Body of pancreas (tissue), 4 donors: ENCODE results near the gene NEB.

ENCODE experiments used
- POLR2A ChIP-seq, 3 donors: fragments of 450-650 bp; IDR thresholded peaks; one replicate each; pipeline ENCODE4 v1.6.1; 2016; ENCODE audit warnings: antibody characterized with exemption in 3 of 3, mild to moderate bottlenecking in 2 of 3
- TF ChIP-seq, protein P1 (sequence below), 7 experiments: fragments of 450-650 bp in 4 of 7; fragments of 200-600 bp in 3 of 7; sonication (generic) in 3 of 7; IDR thresholded peaks; one replicate each; pipeline ENCODE4 v1.5.1; 2016 to 2019; ENCODE audit warnings: antibody characterized with exemption in 7 of 7

DNA sequence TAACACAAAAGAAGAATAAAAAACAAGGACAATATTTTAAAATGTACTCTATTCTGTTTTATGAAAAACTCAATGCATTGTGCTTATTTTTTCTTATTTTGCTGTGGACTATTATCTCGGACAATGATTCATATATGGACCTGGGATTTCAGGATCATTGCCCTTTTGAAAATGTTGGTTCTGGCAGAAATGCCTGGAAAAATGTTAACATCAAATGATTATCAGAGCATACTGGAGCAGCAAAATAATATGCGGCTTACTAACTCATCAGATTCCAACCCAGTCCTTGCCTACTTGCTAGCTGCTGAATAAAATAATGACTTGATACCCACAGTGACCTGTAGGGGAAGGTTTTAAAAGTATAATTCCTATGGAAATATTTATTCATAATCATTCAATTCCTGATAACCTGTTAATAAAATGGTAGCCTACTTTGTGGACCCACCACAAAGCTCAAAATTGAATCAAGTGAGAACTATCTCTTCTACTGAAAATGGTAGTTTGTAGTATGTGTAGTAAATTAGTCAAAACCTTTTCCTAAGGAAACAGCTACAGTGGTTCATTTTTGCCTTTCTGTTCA, 117.4 kb downstream of the NEB start:
- no peak for TF ChIP-seq POLR2A (IDR thresholded peaks at IDR 0.05)
- TF ChIP-seq, protein P1, sequence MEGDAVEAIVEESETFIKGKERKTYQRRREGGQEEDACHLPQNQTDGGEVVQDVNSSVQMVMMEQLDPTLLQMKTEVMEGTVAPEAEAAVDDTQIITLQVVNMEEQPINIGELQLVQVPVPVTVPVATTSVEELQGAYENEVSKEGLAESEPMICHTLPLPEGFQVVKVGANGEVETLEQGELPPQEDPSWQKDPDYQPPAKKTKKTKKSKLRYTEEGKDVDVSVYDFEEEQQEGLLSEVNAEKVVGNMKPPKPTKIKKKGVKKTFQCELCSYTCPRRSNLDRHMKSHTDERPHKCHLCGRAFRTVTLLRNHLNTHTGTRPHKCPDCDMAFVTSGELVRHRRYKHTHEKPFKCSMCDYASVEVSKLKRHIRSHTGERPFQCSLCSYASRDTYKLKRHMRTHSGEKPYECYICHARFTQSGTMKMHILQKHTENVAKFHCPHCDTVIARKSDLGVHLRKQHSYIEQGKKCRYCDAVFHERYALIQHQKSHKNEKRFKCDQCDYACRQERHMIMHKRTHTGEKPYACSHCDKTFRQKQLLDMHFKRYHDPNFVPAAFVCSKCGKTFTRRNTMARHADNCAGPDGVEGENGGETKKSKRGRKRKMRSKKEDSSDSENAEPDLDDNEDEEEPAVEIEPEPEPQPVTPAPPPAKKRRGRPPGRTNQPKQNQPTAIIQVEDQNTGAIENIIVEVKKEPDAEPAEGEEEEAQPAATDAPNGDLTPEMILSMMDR (IDR thresholded peaks at IDR 0.05), result no peak
